ENCODE data around the gene RPRD2.

The RPRD2 gene

GRCh38 chr1:150407330-150407729 lies 43.4 kb downstream of the RPRD2 start:
- Histone ChIP-seq H3K27me3 (replicated peaks; ENCODE audit: control insufficient read depth, insufficient read depth, low read length) (no peaks in the 10 kb centered on the region), H3K4me3 (replicated peaks; ENCODE audit: low read depth, low read length) (no peak overlapping the region), H3K36me3 (ENCODE audit: control insufficient read depth, insufficient read depth, low read length) (no peaks in the 10 kb centered on the region)
- DNase-seq (ENCODE audit: extremely low read depth, insufficient read length) = no peak
- TF ChIP-seq CTCF (IDR thresholded peaks at IDR 0.05; ENCODE audit: insufficient read depth, low read length, poor library complexity, severe bottlenecking) = no peak

- DNase-seq (ENCODE audit: extremely low read depth, insufficient read length) = no peak
- Histone ChIP-seq H3K27me3 (replicated peaks; ENCODE audit: control insufficient read depth, insufficient read depth, low read length) (no peaks in the 10 kb centered on the region), H3K36me3 (ENCODE audit: control insufficient read depth, insufficient read depth, low read length) (no peaks in the 10 kb centered on the region), H3K4me3 (replicated peaks; ENCODE audit: low read depth, low read length) (no peak overlapping the region)
- no peak for TF ChIP-seq CTCF (IDR thresholded peaks at IDR 0.05; ENCODE audit: insufficient read depth, low read length, poor library complexity, severe bottlenecking)
Observed at GRCh38 chr1:150408800-150409199, 44.9 kb downstream of the RPRD2 start.

DNA sequence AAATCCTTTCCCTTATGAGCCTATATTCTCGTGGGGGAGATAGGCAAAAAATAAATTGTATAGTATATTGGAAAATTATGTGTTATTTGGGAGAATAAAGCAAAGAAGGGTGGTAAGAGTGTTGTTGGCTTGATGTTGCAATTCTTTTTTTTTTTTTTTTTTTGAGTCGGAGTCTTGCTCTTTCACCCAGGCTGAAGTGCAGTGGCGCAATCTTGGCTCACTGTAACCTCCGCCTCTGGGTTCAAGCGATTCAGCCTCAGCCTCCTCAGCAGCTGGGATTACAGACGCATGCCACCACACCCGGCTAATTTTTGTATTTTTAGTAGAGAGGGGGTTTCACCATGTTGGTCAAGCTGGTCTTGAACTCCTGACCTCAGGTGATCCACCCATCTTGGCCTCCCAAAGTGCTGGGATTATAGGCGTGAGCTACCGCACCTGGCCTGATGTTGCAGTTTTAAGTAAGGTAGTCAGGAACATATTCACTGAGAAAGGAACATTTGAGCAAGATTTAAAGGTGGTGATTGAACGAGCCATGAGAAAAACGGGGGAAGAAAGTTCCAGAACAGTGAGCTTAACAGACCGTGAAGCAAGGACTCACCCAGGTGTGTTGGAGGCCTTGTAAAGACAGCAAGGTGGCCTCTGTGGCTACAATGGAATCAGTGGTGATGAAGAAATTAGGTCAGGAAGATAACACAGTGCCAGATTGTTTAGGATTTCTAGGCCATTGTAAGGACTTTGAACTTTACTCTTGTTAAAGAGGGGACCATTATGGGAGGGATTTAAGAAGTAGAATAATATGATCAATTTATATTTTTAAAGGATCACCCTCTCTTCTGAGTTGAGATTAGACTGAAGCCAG lies 45.8 kb downstream of the RPRD2 start:
- Histone ChIP-seq H3K27me3 (replicated peaks; ENCODE audit: control insufficient read depth, insufficient read depth, low read length) (no peaks in the 10 kb centered on the region), H3K4me3 (replicated peaks; ENCODE audit: low read depth, low read length) (no peak overlapping the region), H3K36me3 (ENCODE audit: control insufficient read depth, insufficient read depth, low read length) (no peaks in the 10 kb centered on the region)
- no peak for DNase-seq (ENCODE audit: extremely low read depth, insufficient read length)
- no peak for TF ChIP-seq CTCF (IDR thresholded peaks at IDR 0.05; ENCODE audit: insufficient read depth, low read length, poor library complexity, severe bottlenecking)

GRCh38 chr1:150410582-150411101 lies 46.7 kb downstream of the RPRD2 start:
- H3K36me3 ChIP-seq (ENCODE audit: control insufficient read depth, insufficient read depth, low read length) = no peaks in the 10 kb centered on the region
- no peak for DNase-seq (ENCODE audit: extremely low read depth, insufficient read length)

DNA sequence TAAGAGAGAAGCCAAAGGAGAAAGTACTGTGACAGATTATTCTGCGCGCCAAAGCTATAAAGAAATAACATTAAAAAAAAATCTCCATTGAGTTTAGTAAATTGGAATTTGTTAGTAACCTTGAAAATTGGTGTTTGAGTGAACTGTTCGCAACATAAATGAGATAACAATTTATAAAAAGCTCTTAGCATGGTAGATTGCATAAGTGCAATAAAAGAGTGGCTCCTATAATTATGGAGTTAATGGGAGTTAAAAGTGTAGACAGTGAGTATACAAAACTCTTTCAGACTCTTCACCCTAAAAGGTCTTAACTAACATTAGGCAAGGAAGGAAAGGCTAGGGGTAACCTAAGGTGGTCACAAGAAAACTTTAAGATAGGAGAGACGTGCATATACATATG lies 50.6 kb downstream of the RPRD2 start:
- DNase-seq (ENCODE audit: extremely low read depth, insufficient read length) = no peak
- TF ChIP-seq CTCF (IDR thresholded peaks at IDR 0.05; ENCODE audit: insufficient read depth, low read length, poor library complexity, severe bottlenecking) = no peak
- no peaks in the 10 kb centered on the region for H3K36me3 ChIP-seq (ENCODE audit: control insufficient read depth, insufficient read depth, low read length)
- H3K4me3 ChIP-seq (replicated peaks; ENCODE audit: low read depth, low read length) = no peak overlapping the region
- H3K27me3 ChIP-seq (replicated peaks; ENCODE audit: control insufficient read depth, insufficient read depth, low read length) = no peaks in the 10 kb centered on the region

More at GRCh38 chr1:150410582-150411101, 46.7 kb downstream of the RPRD2 start:
- TF ChIP-seq CTCF (IDR thresholded peaks at IDR 0.05; ENCODE audit: insufficient read depth, low read length, poor library complexity, severe bottlenecking) = no peak
- Histone ChIP-seq H3K4me3 (replicated peaks; ENCODE audit: low read depth, low read length) (no peak overlapping the region), H3K27me3 (replicated peaks; ENCODE audit: control insufficient read depth, insufficient read depth, low read length) (no peaks in the 10 kb centered on the region)

Measured in GM06990 (cell line).